Endometrial microvascular endothelial cells (primary cell): ENCODE measurements around the gene CXCR2. TPM values are rescaled to one million over a fixed set of nuclear protein-coding genes. Genes with fewer than 3 reads are reported as not detected.
"Not testable (repeated sequence)": the region's sequence is repeated elsewhere in the genome, so short reads cannot be mapped to it uniquely, and the experiment has no call there.

Source experiments
- in situ Hi-C: cut with HindIII; loops from 2 replicates; pipeline ENCODE4 v1.10.0; 2017; ENCODE audit warnings: low sequenced_read_pairs, low pct_unique_long_range_greater_than_20kb; ENCODE audit errors: inconsistent ontology term
- total RNA-seq: library from RNA; depleted of rRNA; stranded (reverse); fragments of >200 nt; gene quantifications from one replicate; pipeline ENCODE4 v1.2.3, GENCODE V29; 2015; ENCODE audit errors: inconsistent ontology term

CXCR2 gene
- total RNA-seq, 1 donor from 2014 or later, result not detected

GRCh38 chr2:218169757-218170546 is 44.1 kb downstream of the CXCR2 start:
- in situ Hi-C loops, result no loop called here

DNA sequence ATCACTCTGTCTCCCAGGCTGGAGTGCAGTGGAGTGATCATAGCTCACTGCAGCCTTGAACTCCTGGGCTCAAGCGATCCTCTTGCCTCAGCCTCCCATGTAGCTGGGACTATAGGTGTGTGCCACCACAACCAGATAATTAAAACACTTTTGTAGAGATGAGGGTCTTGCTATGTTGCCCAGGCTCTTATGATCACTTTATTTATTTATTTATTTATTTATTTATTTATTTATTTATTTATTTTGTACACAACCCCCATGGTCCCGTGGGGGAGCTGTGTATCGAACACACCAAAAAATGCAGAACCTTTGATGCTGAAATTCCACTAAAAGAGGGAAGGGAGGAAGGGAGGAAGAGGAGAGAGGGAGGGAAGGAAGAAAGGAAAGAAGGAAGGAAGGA is 45.9 kb downstream of the CXCR2 start:
- in situ Hi-C loops, result not testable (repeated sequence)

- in situ Hi-C loops, result no loop called here
Observed at GRCh38 chr2:218172845-218173244, 47.0 kb downstream of the CXCR2 start.

DNA sequence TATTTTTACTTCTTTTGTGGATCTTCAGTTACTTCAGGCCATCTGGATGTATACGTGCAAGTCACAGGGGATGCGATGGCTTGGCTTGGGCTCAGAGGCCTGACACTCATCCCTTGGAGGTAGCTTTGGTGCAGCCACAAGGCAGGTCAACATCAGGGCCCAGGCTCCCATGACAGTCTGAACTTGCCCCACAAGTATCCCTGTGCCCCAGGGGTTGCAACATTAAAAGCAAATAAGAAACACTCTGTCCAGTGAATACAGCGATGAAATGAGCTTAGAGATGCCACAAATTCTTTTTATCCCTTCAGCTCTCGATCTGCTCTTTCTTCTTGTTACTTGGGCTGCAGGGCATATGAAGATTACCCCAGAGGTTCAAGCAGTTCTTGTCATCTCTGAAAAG is 54.0 kb downstream of the CXCR2 start:
- in situ Hi-C loops, result no loop called here

DNA sequence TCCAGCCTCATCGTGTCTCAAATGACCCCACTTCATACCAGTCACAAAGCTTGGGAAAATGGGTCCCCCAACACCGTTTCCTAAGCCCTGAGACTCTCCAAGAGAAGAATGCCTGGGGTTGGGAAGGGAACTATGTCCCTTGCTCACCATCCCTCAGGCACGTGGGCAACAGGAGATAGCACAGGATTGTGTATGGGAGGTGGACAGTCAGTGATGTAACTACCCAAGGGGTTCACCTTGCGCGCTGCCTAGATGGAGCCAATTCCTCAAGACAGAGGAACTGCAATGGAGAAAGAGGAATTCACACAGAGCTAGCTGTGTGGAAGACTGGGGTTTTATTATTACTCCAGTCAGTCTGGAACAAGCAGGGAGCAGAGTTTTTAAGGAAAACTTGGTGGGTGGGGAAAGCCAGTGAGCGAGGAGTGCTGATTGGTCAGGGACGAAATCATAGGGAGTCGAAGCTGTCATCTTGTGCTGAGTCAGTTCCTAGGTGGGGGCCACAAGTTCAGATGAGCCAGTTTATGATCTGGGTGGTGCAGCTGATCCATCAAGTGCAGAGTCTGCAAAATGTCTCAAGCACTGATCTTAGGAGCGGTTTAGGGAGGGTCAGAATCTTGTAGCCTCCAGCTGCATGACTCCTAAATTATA is 54.8 kb downstream of the CXCR2 start:
- in situ Hi-C loops, result no loop called here

GRCh38 chr2:218184331-218184730 is 58.5 kb downstream of the CXCR2 start:
- in situ Hi-C loops, result no loop called here

GRCh38 chr2:218186355-218186766 is 60.5 kb downstream of the CXCR2 start:
- in situ Hi-C loops, result no loop called here

Other genes starting within 250 kb of the CXCR2 start
- gene TNS1, start 123.0 kb upstream of the CXCR2 start, total RNA-seq, result 20.9 TPM
- gene RUFY4, start 56.8 kb upstream of the CXCR2 start, total RNA-seq, result not detected
- not detected for gene CXCR1, start 40.9 kb downstream of the CXCR2 start, total RNA-seq
- gene ARPC2, start 91.2 kb downstream of the CXCR2 start, total RNA-seq, result 558 TPM
- gene GPBAR1, start 135.0 kb downstream of the CXCR2 start, total RNA-seq, result not detected
- 117 TPM for gene AAMP, start 144.1 kb downstream of the CXCR2 start, total RNA-seq
- 46.5 TPM for gene PNKD, start 144.5 kb downstream of the CXCR2 start, total RNA-seq
- gene TMBIM1, start 166.5 kb downstream of the CXCR2 start, total RNA-seq, result 106 TPM
- gene CATIP, start 230.8 kb downstream of the CXCR2 start, total RNA-seq, result not detected